Karpas-422 (cell line): ENCODE measurements around the gene RNF17. TPM values are rescaled to one million over a fixed set of nuclear protein-coding genes. Genes with fewer than 3 reads are reported as not detected.

Source experiments
- DNase-seq: peaks from one replicate; pipeline ENCODE4 v3.0.0-alpha.2; 2015
- H2AFZ ChIP-seq: fragments of 200-600 bp; sonication (generic); 2 replicates; pipeline ENCODE4 v1.6.1; 2014; ENCODE audit warnings: antibody characterized with exemption, low read length, mixed read lengths
- H3K27ac ChIP-seq: fragments of 200-600 bp; sonication (generic); 2 replicates; pipeline ENCODE4 v1.5.1; 2014; ENCODE audit warnings: mild to moderate bottlenecking, low read length, moderate library complexity
- H3K27me3 ChIP-seq: fragments of 200-600 bp; sonication (generic); 2 replicates; pipeline ENCODE4 v1.6.1; 2014; ENCODE audit warnings: low read length, mixed read lengths
- H3K36me3 ChIP-seq: fragments of 200-600 bp; sonication (generic); 2 replicates; pipeline ENCODE4 v1.6.1; 2014; ENCODE audit warnings: low read length, mixed read lengths; ENCODE audit not compliant: insufficient read depth
- H3K4me1 ChIP-seq: fragments of 200-600 bp; sonication (generic); 2 replicates; pipeline ENCODE4 v1.6.1; 2014; ENCODE audit warnings: mild to moderate bottlenecking, low read length, mixed read lengths
- H3K4me2 ChIP-seq: fragments of 200-600 bp; sonication (generic); 2 replicates; pipeline ENCODE4 v1.6.1; 2014; ENCODE audit warnings: low read length, low read depth, mild to moderate bottlenecking; ENCODE audit not compliant: poor library complexity, severe bottlenecking
- H3K4me3 ChIP-seq: fragments of 200-600 bp; sonication (generic); 2 replicates; pipeline ENCODE4 v1.5.1; 2014; ENCODE audit warnings: mild to moderate bottlenecking, antibody characterized with exemption, low read length, mixed read lengths
- H3K79me2 ChIP-seq: fragments of 200-600 bp; sonication (generic); 2 replicates; pipeline ENCODE4 v1.6.1; 2014; ENCODE audit warnings: mild to moderate bottlenecking, low read length, mixed read lengths
- H3K9ac ChIP-seq: fragments of 200-600 bp; sonication (generic); 2 replicates; pipeline ENCODE4 v1.6.0; 2014; ENCODE audit warnings: low read length
- H3K9me2 ChIP-seq: fragments of 200-600 bp; sonication (generic), shearing (Covaris generic); replicated peaks from 2 replicates; pipeline ENCODE4 v1.6.0; 2014; ENCODE audit warnings: mild to moderate bottlenecking, low read length, moderate library complexity; ENCODE audit not compliant: insufficient read depth
- H3K9me3 ChIP-seq: fragments of 300-700, 200-600 bp; sonication (generic); 2 replicates; pipeline ENCODE4 v1.6.1; 2014; ENCODE audit warnings: low read length, mixed read lengths
- H4K20me1 ChIP-seq: fragments of 200-600 bp; sonication (generic); 2 replicates; pipeline ENCODE4 v1.6.1; 2014; ENCODE audit warnings: mild to moderate bottlenecking, antibody characterized with exemption, low read length, low read depth; ENCODE audit not compliant: insufficient read depth
- total RNA-seq: library from RNA; depleted of rRNA; stranded (reverse); fragments of >200 nt; shearing (Covaris generic); gene quantifications from 2 replicates; pipeline ENCODE4 v1.2.3, GENCODE V29; 2014; ENCODE audit warnings: low replicate concordance

Gene RNF17
- total RNA-seq, 1 experiment from 2014 or later, result not detected

- no peaks in the 10 kb centered on the region for H3K27me3 ChIP-seq
- H3K27ac ChIP-seq, result no peak overlapping the region
- no peak overlapping the region for H3K4me2 ChIP-seq
- H2AFZ ChIP-seq, result no peak overlapping the region
- no peaks in the 10 kb centered on the region for H4K20me1 ChIP-seq
- H3K4me1 ChIP-seq, result no peaks in the 10 kb centered on the region
- no peaks in the 10 kb centered on the region for H3K36me3 ChIP-seq
- H3K9me3 ChIP-seq, result no peaks in the 10 kb centered on the region
- H3K9ac ChIP-seq, result no peak overlapping the region
- no peaks in the 10 kb centered on the region for H3K9me2 ChIP-seq
- no peak overlapping the region for H3K4me3 ChIP-seq
- peak; percentile 73 for DNase-seq
- H3K79me2 ChIP-seq, result no peaks in the 10 kb centered on the region
These were observed 22.8 kb upstream of the RNF17 start for GRCh38 chr13:24741016-24741662.

GRCh38 chr13:24741791-24742190 is 22.2 kb upstream of the RNF17 start:
- no peak overlapping the region for H3K27ac ChIP-seq
- H3K9me2 ChIP-seq, result no peaks in the 10 kb centered on the region
- no peaks in the 10 kb centered on the region for H4K20me1 ChIP-seq
- H2AFZ ChIP-seq, result no peak overlapping the region
- no peak overlapping the region for H3K9ac ChIP-seq
- H3K36me3 ChIP-seq, result no peaks in the 10 kb centered on the region
- no peaks in the 10 kb centered on the region for H3K4me1 ChIP-seq
- H3K27me3 ChIP-seq, result no peaks in the 10 kb centered on the region
- no peaks in the 10 kb centered on the region for H3K79me2 ChIP-seq
- DNase-seq, result no peak
- no peak overlapping the region for H3K4me3 ChIP-seq
- H3K4me2 ChIP-seq, result no peak overlapping the region
- no peaks in the 10 kb centered on the region for H3K9me3 ChIP-seq

GRCh38 chr13:24742294-24742693 is 21.7 kb upstream of the RNF17 start:
- H3K36me3 ChIP-seq, result no peaks in the 10 kb centered on the region
- H3K9me3 ChIP-seq, result no peaks in the 10 kb centered on the region
- H3K27ac ChIP-seq, result no peak overlapping the region
- H3K27me3 ChIP-seq, result no peaks in the 10 kb centered on the region
- no peak overlapping the region for H2AFZ ChIP-seq
- H3K9ac ChIP-seq, result no peak overlapping the region
- DNase-seq, result no peak
- H3K4me3 ChIP-seq, result no peak overlapping the region
- H3K4me2 ChIP-seq, result no peak overlapping the region
- no peaks in the 10 kb centered on the region for H3K9me2 ChIP-seq
- H3K4me1 ChIP-seq, result no peaks in the 10 kb centered on the region
- no peaks in the 10 kb centered on the region for H3K79me2 ChIP-seq
- no peaks in the 10 kb centered on the region for H4K20me1 ChIP-seq

GRCh38 chr13:24742977-24743376 is 21.0 kb upstream of the RNF17 start:
- Histone ChIP-seq H2AFZ (no peak overlapping the region), H3K27me3 (no peaks in the 10 kb centered on the region), H3K9me2 (no peaks in the 10 kb centered on the region), H3K4me3 (no peak overlapping the region), H3K9me3 (no peaks in the 10 kb centered on the region), H3K4me1 (no peaks in the 10 kb centered on the region), H3K36me3 (no peaks in the 10 kb centered on the region), H3K9ac (no peak overlapping the region), H3K27ac (no peak overlapping the region), H3K79me2 (no peaks in the 10 kb centered on the region), H4K20me1 (no peaks in the 10 kb centered on the region), H3K4me2 (no peak overlapping the region)
- no peak for DNase-seq

GRCh38 chr13:24744247-24744646 is 19.7 kb upstream of the RNF17 start:
- H3K79me2 ChIP-seq, result no peaks in the 10 kb centered on the region
- no peaks in the 10 kb centered on the region for H3K36me3 ChIP-seq
- no peaks in the 10 kb centered on the region for H3K9me2 ChIP-seq
- H3K4me1 ChIP-seq, result no peaks in the 10 kb centered on the region
- DNase-seq, result no peak
- H3K4me3 ChIP-seq, result no peak overlapping the region
- no peak overlapping the region for H3K9ac ChIP-seq
- no peaks in the 10 kb centered on the region for H3K9me3 ChIP-seq
- H4K20me1 ChIP-seq, result no peaks in the 10 kb centered on the region
- H2AFZ ChIP-seq, result no peak overlapping the region
- no peak overlapping the region for H3K4me2 ChIP-seq
- H3K27ac ChIP-seq, result no peak overlapping the region
- H3K27me3 ChIP-seq, result no peaks in the 10 kb centered on the region

- Histone ChIP-seq H2AFZ (no peak overlapping the region), H3K36me3 (no peaks in the 10 kb centered on the region), H3K4me2 (no peak overlapping the region), H3K79me2 (no peaks in the 10 kb centered on the region), H3K9ac (no peak overlapping the region), H3K4me3 (no peak overlapping the region), H3K9me2 (no peaks in the 10 kb centered on the region), H3K27me3 (no peaks in the 10 kb centered on the region), H3K27ac (no peak overlapping the region), H3K4me1 (no peaks in the 10 kb centered on the region), H4K20me1 (no peaks in the 10 kb centered on the region), H3K9me3 (no peaks in the 10 kb centered on the region)
- no peak for DNase-seq
These were observed 18.5 kb upstream of the RNF17 start for GRCh38 chr13:24745516-24745860.

- Histone ChIP-seq H3K4me2 (no peak overlapping the region), H2AFZ (no peak overlapping the region), H3K4me1 (no peaks in the 10 kb centered on the region), H4K20me1 (no peaks in the 10 kb centered on the region), H3K9me3 (no peaks in the 10 kb centered on the region), H3K9ac (no peak overlapping the region), H3K9me2 (no peaks in the 10 kb centered on the region), H3K4me3 (no peak overlapping the region), H3K79me2 (no peaks in the 10 kb centered on the region), H3K27me3 (no peaks in the 10 kb centered on the region), H3K27ac (no peak overlapping the region), H3K36me3 (no peaks in the 10 kb centered on the region)
- DNase-seq, result no peak
These were observed 17.9 kb upstream of the RNF17 start for GRCh38 chr13:24745861-24746617.

- H2AFZ ChIP-seq, result no peak overlapping the region
- no peaks in the 10 kb centered on the region for H3K4me1 ChIP-seq
- no peak for DNase-seq
- H3K4me2 ChIP-seq, result no peak overlapping the region
- H4K20me1 ChIP-seq, result no peaks in the 10 kb centered on the region
- no peaks in the 10 kb centered on the region for H3K36me3 ChIP-seq
- no peak overlapping the region for H3K27ac ChIP-seq
- H3K4me3 ChIP-seq, result no peak overlapping the region
- no peaks in the 10 kb centered on the region for H3K9me3 ChIP-seq
- H3K79me2 ChIP-seq, result no peaks in the 10 kb centered on the region
- no peaks in the 10 kb centered on the region for H3K9me2 ChIP-seq
- no peak overlapping the region for H3K9ac ChIP-seq
- H3K27me3 ChIP-seq, result no peaks in the 10 kb centered on the region
These were observed 17.2 kb upstream of the RNF17 start for GRCh38 chr13:24746618-24747247.
